ENCODE measurements around the gene AXDND1.

GRCh38 chr1:179448437-179449149 is 82.8 kb downstream of the AXDND1 start:
- no peak for TF ChIP-seq POLR2A (IDR thresholded peaks at IDR 0.05; ENCODE audit: low read depth)
- TF ChIP-seq CTCF (IDR thresholded peaks at IDR 0.05): no peak
- TF ChIP-seq POLR2AphosphoS5 (IDR thresholded peaks at IDR 0.05): no peak
- no peak for TF ChIP-seq EP300 (IDR thresholded peaks at IDR 0.05)

Measured in esophagus muscularis mucosa (tissue), 4 donors.